Measurements from ENCODE around the gene GALM. TPM values are rescaled to one million over a fixed set of nuclear protein-coding genes. Genes with fewer than 3 reads are reported as not detected.

Gene GALM
- total RNA-seq, 1 experiment from 2014 or later = 10.0 TPM

DNA sequence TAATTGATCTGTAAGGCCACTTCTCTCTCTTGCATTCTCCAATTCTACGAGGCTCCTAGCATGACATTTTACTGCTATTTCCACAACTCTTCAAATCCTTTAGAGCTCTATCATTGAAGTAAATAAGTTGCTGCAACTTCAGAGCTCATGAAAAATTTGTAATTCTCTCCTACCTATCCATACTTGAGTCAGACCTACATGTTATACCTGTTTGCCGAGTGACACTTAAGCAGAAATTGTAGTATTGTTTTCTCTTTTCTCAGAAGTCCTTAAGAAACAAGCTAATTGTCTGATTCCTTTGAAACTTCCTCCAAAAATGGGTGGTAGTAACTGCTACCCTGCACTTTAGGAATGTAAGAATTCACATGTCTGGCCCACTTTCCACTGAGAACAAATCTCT is 26.1 kb downstream of the GALM start:
- H2BK15ac ChIP-seq (ENCODE audit: low read depth, low read length) = no peak overlapping the region

More for the DNA sequence above, 26.1 kb downstream of the GALM start:
- Histone ChIP-seq H4K8ac (replicated peaks; ENCODE audit: insufficient read length, low read depth, low read length) (no peak overlapping the region), H3K4me2 (ENCODE audit: insufficient read depth, insufficient read length, low read length) (no peak overlapping the region), H2BK5ac (ENCODE audit: insufficient read length, low read length) (no peak overlapping the region), H3K27ac (ENCODE audit: insufficient read length, low read depth, low read length) (no peak overlapping the region), H3K56ac (ENCODE audit: insufficient read length, low read depth, low read length) (no peak overlapping the region), H3K23me2 (ENCODE audit: insufficient read length, low read depth, low read length, poor library complexity, severe bottlenecking) (no peaks in the 10 kb centered on the region), H3K79me1 (ENCODE audit: insufficient read depth, low read depth, low read length, poor library complexity, severe bottlenecking) (no peaks in the 10 kb centered on the region), H2AFZ (ENCODE audit: low read length) (no peak overlapping the region), H3T11ph (ENCODE audit: low read length) (no peak overlapping the region), H3K79me2 (ENCODE audit: insufficient read depth, low read length) (no peaks in the 10 kb centered on the region), H3K4me1 (ENCODE audit: insufficient read depth, low read length) (no peaks in the 10 kb centered on the region), H2BK120ac (ENCODE audit: low read depth, low read length, poor library complexity, severe bottlenecking) (no peak overlapping the region), H3K4ac (ENCODE audit: low read depth, low read length) (no peak overlapping the region), H3K18ac (ENCODE audit: insufficient read length, low read depth, low read length) (no peak overlapping the region), H2AK5ac (ENCODE audit: insufficient read length, low read length) (no peak overlapping the region), H3K9me3 (ENCODE audit: control insufficient read depth, low read depth, low read length) (no peaks in the 10 kb centered on the region), H2BK20ac (ENCODE audit: low read depth, low read length, poor library complexity, severe bottlenecking) (no peak overlapping the region), H3K14ac (ENCODE audit: insufficient read depth, low read length) (no peak overlapping the region), H4K91ac (ENCODE audit: insufficient read length, low read depth, low read length) (no peak overlapping the region), H3K9ac (ENCODE audit: extremely low read depth, insufficient read length, low read length) (no peak overlapping the region), H3K23ac (ENCODE audit: insufficient read length, low read depth, low read length) (no peak overlapping the region), H2BK12ac (ENCODE audit: insufficient read length, low read depth, low read length) (no peak overlapping the region), H3K27me3 (ENCODE audit: insufficient read depth, low read length) (no peaks in the 10 kb centered on the region), H4K5ac (ENCODE audit: insufficient read length, low read depth, low read length) (no peak overlapping the region), H4K20me1 (ENCODE audit: control insufficient read depth, insufficient read depth, insufficient read length) (no peaks in the 10 kb centered on the region)
- peaks cover 0 to 3% (median 0%) of the 10 kb centered on the region in 3 experiments; a peak in 3 of 7 replicates for H3K36me3 Mint-ChIP-seq (ENCODE audit: insufficient read depth in 1 of 3, low read depth in 3 of 3)
- DNase-seq = no peak
- WGBS (ENCODE audit: extremely low coverage, insufficient read length, low lambda C conversion rate) = no CpG with 5 or more reads among the region's 2 CpGs
- TF ChIP-seq, protein P1, sequence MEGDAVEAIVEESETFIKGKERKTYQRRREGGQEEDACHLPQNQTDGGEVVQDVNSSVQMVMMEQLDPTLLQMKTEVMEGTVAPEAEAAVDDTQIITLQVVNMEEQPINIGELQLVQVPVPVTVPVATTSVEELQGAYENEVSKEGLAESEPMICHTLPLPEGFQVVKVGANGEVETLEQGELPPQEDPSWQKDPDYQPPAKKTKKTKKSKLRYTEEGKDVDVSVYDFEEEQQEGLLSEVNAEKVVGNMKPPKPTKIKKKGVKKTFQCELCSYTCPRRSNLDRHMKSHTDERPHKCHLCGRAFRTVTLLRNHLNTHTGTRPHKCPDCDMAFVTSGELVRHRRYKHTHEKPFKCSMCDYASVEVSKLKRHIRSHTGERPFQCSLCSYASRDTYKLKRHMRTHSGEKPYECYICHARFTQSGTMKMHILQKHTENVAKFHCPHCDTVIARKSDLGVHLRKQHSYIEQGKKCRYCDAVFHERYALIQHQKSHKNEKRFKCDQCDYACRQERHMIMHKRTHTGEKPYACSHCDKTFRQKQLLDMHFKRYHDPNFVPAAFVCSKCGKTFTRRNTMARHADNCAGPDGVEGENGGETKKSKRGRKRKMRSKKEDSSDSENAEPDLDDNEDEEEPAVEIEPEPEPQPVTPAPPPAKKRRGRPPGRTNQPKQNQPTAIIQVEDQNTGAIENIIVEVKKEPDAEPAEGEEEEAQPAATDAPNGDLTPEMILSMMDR (conservative IDR thresholded peaks at IDR 0.05) = no peak
- peaks cover 0 to 11% of the 10 kb centered on the region in 2 experiments; a peak in 2 of 4 replicates for H3K4me1 Mint-ChIP-seq
- H3K27ac Mint-ChIP-seq = no peak overlapping the region
- H3K27me3 Mint-ChIP-seq (ENCODE audit: low read depth) = no peaks in the 10 kb centered on the region
- H3K4me3 Mint-ChIP-seq = no peak overlapping the region
- no peaks in the 10 kb centered on the region for H3K9me3 Mint-ChIP-seq

Data from H9 (cell line).